ENCODE measurements around the gene SLC29A4. TPM values are rescaled to one million over a fixed set of nuclear protein-coding genes. Genes with fewer than 3 reads are reported as not detected.

SLC29A4 gene
- polyA plus RNA-seq, 1 of the 3 experiments (the other 2 are of a cell fraction): 12.3 TPM

DNA sequence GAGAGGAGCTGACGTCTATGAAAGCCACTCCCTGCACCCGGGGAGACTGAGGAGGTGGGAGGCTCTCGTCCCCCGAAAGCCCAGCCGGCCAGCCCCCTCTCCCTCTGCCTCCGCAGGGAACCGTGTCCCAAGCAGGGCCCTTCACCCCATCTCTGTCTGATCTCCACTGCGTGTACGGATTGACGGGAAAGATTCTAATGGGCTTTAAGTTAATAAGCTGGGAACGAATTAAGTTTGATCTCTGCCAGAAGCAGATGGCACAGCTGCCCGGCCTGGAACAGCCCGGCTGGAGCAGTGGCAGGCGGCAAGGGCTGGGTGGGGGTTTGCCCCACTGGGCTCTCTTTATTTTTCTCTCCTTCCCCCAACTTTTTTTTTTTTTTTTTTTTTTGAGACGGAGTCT lies 6.1 kb upstream of the SLC29A4 start (continued):
- TF ChIP-seq, protein P1, sequence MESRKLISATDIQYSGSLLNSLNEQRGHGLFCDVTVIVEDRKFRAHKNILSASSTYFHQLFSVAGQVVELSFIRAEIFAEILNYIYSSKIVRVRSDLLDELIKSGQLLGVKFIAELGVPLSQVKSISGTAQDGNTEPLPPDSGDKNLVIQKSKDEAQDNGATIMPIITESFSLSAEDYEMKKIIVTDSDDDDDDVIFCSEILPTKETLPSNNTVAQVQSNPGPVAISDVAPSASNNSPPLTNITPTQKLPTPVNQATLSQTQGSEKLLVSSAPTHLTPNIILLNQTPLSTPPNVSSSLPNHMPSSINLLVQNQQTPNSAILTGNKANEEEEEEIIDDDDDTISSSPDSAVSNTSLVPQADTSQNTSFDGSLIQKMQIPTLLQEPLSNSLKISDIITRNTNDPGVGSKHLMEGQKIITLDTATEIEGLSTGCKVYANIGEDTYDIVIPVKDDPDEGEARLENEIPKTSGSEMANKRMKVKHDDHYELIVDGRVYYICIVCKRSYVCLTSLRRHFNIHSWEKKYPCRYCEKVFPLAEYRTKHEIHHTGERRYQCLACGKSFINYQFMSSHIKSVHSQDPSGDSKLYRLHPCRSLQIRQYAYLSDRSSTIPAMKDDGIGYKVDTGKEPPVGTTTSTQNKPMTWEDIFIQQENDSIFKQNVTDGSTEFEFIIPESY (IDR thresholded peaks at IDR 0.05; ENCODE audit: borderline replicate concordance, low read depth): no peak
- TF ChIP-seq RCOR1 (IDR thresholded peaks at IDR 0.05; ENCODE audit: low read length): peak; percentile 83
- no peak for TF ChIP-seq NRF1 (IDR thresholded peaks at IDR 0.05; ENCODE audit: low read depth, low read length)
- no peak for TF ChIP-seq GABPA (IDR thresholded peaks at IDR 0.05; ENCODE audit: low read depth)
- TF ChIP-seq SMC3 (IDR thresholded peaks at IDR 0.05; ENCODE audit: low read depth, low read length): peak; percentile 17; the same call in 1 of the 2 replicates
- peak; percentile 56; the same call in 1 of the 2 replicates for TF ChIP-seq MXI1 (IDR thresholded peaks at IDR 0.05; ENCODE audit: low read depth, low read length)
- TF ChIP-seq, protein P2, sequence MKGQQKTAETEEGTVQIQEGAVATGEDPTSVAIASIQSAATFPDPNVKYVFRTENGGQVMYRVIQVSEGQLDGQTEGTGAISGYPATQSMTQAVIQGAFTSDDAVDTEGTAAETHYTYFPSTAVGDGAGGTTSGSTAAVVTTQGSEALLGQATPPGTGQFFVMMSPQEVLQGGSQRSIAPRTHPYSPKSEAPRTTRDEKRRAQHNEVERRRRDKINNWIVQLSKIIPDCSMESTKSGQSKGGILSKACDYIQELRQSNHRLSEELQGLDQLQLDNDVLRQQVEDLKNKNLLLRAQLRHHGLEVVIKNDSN (IDR thresholded peaks at IDR 0.05; ENCODE audit: borderline replicate concordance, low read depth): no peak

DNA sequence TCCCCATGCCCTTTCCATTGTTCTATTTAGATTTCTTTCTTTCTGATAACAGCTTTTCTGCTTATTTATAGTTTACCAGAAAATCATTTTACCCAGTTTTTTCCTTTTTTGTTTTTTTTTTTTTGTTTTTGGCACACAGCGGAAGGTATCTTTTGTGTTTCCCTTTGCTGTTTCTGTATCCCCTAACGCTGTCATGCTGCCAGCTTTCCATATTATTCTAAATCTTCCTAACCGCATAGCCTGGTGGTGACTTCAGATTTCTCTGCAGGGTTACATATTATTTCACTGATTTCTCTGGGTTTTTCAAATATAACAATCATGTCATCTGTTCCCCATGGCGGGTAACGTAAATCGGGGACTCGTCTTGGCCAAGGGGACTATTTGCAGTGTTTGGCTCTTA lies 4.0 kb upstream of the SLC29A4 start:
- Histone ChIP-seq H3K27me3 (ENCODE audit: insufficient read depth) (peaks cover 7% of the 10 kb centered on the region; the same call in 1 of the 2 replicates), H3K9me2 (no peaks in the 10 kb centered on the region), H3F3A (replicated peaks; ENCODE audit: insufficient read depth) (peaks cover 22% of the 10 kb centered on the region), H3K9me3 (no peaks in the 10 kb centered on the region), H3K4me1 (ENCODE audit: control insufficient read depth in 1 of 2, insufficient read depth in 2 of 2, low read depth in 1 of 2, low read length in 1 of 2) (peaks cover 0 to 26% of the 10 kb centered on the region in 2 experiments; a peak in 1 of 4 replicates), H3K9ac (no peak overlapping the region), H3K27ac (ENCODE audit: low read depth in 2 of 2, low read length in 1 of 2) (no peak overlapping the region), H3K36me3 (replicated peaks in 1 of 2; ENCODE audit: control insufficient read depth in 1 of 2, insufficient read depth in 2 of 2, low read length in 1 of 2) (no peaks in the 10 kb centered on the region), H4K20me1 (ENCODE audit: insufficient read depth) (no peaks in the 10 kb centered on the region), H3K4me2 (no peak overlapping the region), H3K79me2 (ENCODE audit: insufficient read depth) (no peaks in the 10 kb centered on the region), H3K4me3 (ENCODE audit: low read depth in 2 of 2, low read length in 1 of 2) (no peak overlapping the region), H2AFZ (ENCODE audit: low read depth) (no peak overlapping the region)
- DNase-seq: no peak
- POLR2A ChIA-PET: no interaction called here
- no peak for TF ChIP-seq MXI1 (IDR thresholded peaks at IDR 0.05; ENCODE audit: low read depth, low read length)
- no peak for TF ChIP-seq FOSL2 (IDR thresholded peaks at IDR 0.05; ENCODE audit: borderline replicate concordance, low read depth)
- TF ChIP-seq, protein P3, sequence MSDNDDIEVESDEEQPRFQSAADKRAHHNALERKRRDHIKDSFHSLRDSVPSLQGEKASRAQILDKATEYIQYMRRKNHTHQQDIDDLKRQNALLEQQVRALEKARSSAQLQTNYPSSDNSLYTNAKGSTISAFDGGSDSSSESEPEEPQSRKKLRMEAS (IDR thresholded peaks at IDR 0.05; ENCODE audit: low read depth): no peak
- TF ChIP-seq FOXM1 (IDR thresholded peaks at IDR 0.05; ENCODE audit: low read depth): no peak
- TF ChIP-seq, protein P4, sequence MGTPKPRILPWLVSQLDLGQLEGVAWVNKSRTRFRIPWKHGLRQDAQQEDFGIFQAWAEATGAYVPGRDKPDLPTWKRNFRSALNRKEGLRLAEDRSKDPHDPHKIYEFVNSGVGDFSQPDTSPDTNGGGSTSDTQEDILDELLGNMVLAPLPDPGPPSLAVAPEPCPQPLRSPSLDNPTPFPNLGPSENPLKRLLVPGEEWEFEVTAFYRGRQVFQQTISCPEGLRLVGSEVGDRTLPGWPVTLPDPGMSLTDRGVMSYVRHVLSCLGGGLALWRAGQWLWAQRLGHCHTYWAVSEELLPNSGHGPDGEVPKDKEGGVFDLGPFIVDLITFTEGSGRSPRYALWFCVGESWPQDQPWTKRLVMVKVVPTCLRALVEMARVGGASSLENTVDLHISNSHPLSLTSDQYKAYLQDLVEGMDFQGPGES (IDR thresholded peaks at IDR 0.05; ENCODE audit: low read depth, low read length): no peak
- TF ChIP-seq GATA2 (CRISPR knock-in tag; IDR thresholded peaks at IDR 0.05): no peak
- TF ChIP-seq SMC3 (IDR thresholded peaks at IDR 0.05; ENCODE audit: low read depth, low read length): no peak
- CTCF ChIA-PET: interaction anchor here (3.2 kb wide), 1 partner anchor 38 kb away, joined by 19 read pairs; no protein-coding TSS in a partner anchor
- 84% methylated on average over 7 of the region's 7 CpGs for WGBS (ENCODE audit: low lambda C conversion rate)
